Frontal cortex (tissue), 4 donors: ENCODE measurements around the gene VAC14. TPM values are rescaled to one million over a fixed set of nuclear protein-coding genes. Genes with fewer than 3 reads are reported as not detected.
A peak's percentile ranks its signal among the peaks of the same experiment; 100 is the strongest.
"Not testable (repeated sequence)": the region's sequence is repeated elsewhere in the genome, so short reads cannot be mapped to it uniquely, and the experiment has no call there.

Experiments
- DNase-seq, 2 donors: peaks; one replicate each; pipeline ENCODE4 v3.0.0; 2012; ENCODE audit warnings: low spot score in 2 of 2
- FAIRE-seq: peaks from 2 replicates; lab custom pipeline; 2012; peaks lifted over from hg19 to GRCh38; lab: Jason Lieb, UNC
- total RNA-seq: library from RNA; depleted of rRNA; stranded (reverse); fragments of >200 nt; gene quantifications from one replicate; pipeline ENCODE4 v1.2.3, GENCODE V29; 2014
- donor health status: control.
- donor health status: control.
- donor health status: control.

VAC14 gene
- total RNA-seq, 1 donor from 2014 or later, result 13.0 TPM

- DNase-seq (no peak), FAIRE-seq (no peak)
These were observed 142.0 kb downstream of the VAC14 start for GRCh38 chr16:70658921-70659320.

- no peak for DNase-seq
- no peak for FAIRE-seq
These were observed 143.0 kb downstream of the VAC14 start for GRCh38 chr16:70657956-70658355.

GRCh38 chr16:70656712-70657263, 144.2 kb downstream of the VAC14 start:
- FAIRE-seq, result no peak

GRCh38 chr16:70656065-70656711, 144.8 kb downstream of the VAC14 start:
- no peak for DNase-seq
- FAIRE-seq, result no peak

More at GRCh38 chr16:70656712-70657263, 144.2 kb downstream of the VAC14 start:
- no peak for DNase-seq

GRCh38 chr16:70653809-70654771, 146.9 kb downstream of the VAC14 start:
- peak; percentile 81 for FAIRE-seq

GRCh38 chr16:70653406-70653805, 147.6 kb downstream of the VAC14 start:
- DNase-seq (no peak), FAIRE-seq (no peak)

More at GRCh38 chr16:70653809-70654771, 146.9 kb downstream of the VAC14 start:
- peak in 1 of 2 donors; percentile 67 for DNase-seq

GRCh38 chr16:70652322-70652721, 148.6 kb downstream of the VAC14 start:
- no peak for FAIRE-seq
- DNase-seq, result no peak

GRCh38 chr16:70651524-70651923, 149.4 kb downstream of the VAC14 start:
- no peak for DNase-seq
- no peak for FAIRE-seq

- DNase-seq (no peak), FAIRE-seq (no peak)
These were observed 150.7 kb downstream of the VAC14 start for GRCh38 chr16:70650216-70650615.

GRCh38 chr16:70649300-70649699, 151.7 kb downstream of the VAC14 start:
- DNase-seq, result no peak
- no peak for FAIRE-seq

GRCh38 chr16:70648606-70649005, 152.4 kb downstream of the VAC14 start:
- DNase-seq, result no peak
- no peak for FAIRE-seq

GRCh38 chr16:70647441-70648359, 153.3 kb downstream of the VAC14 start:
- no peak for DNase-seq
- FAIRE-seq, result no peak

GRCh38 chr16:70646260-70647241, 154.4 kb downstream of the VAC14 start, which contains the start of gene IL34:
IL34 (plus strand) TSS chr16:70646559; CDS start chr16:70646948, 389 bp downstream.
- FAIRE-seq (no peak), DNase-seq (peak in 1 of 2 donors; percentile 58)

GRCh38 chr16:70644763-70645597, 156.0 kb downstream of the VAC14 start:
- no peak for DNase-seq
- no peak for FAIRE-seq

- not testable (repeated sequence) for FAIRE-seq, DNase-seq
These were observed 157.7 kb downstream of the VAC14 start for GRCh38 chr16:70643264-70643663.

GRCh38 chr16:70642633-70643032, 158.3 kb downstream of the VAC14 start:
- FAIRE-seq, result no peak

More at GRCh38 chr16:70642633-70643032, 158.3 kb downstream of the VAC14 start:
- no peak for DNase-seq
